Suppressor macrophage treated with lipopolysaccharide for 1 hour (primary cell): ENCODE results near the gene MITF.
A peak's percentile ranks its signal among the peaks of the same experiment; 100 is the strongest.

Experiments
- DNase-seq, 3 donors: peaks; one replicate each; pipeline ENCODE4 v3.0.0-alpha.2; 2020 to 2022

MITF gene

DNA sequence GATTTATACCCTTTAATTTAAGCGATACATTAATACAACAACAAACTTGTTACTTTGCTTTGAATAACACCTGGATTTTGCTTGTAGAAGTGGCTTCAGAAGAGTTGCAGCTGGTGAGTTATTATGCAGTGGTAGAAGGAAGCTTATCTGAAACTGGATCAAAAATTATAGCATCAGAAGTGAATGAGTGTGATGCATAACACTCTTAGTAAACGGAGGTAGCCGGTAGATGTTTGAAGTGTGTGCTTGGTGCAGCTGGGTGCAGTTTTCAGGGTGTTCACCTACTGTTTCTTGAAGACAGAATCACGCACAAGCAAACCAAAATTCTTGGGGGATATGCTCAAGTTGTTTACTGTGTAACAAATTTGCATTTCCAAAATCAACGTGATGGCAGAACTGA lies 103.1 kb downstream of the MITF start:
- no peak for DNase-seq

DNA sequence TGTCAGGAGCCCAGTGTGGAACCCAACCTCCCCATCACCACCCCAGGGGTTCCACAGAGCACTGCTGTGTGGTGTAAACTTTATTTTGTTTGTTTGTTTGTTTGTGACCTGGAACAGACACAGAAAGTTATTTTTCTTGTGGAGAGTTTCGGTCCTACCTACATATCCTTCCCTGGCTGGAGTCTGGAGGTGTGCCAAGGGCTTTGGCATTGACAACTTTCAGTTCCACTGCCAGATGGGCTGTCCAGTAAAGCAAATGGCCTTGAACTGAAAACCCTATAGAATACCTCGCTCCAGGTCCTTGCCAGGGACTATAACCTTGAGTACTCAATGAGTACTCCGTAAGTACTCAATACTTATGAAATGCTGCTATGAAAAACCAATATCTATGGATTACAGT lies 103.5 kb downstream of the MITF start:
- DNase-seq, result no peak

DNA sequence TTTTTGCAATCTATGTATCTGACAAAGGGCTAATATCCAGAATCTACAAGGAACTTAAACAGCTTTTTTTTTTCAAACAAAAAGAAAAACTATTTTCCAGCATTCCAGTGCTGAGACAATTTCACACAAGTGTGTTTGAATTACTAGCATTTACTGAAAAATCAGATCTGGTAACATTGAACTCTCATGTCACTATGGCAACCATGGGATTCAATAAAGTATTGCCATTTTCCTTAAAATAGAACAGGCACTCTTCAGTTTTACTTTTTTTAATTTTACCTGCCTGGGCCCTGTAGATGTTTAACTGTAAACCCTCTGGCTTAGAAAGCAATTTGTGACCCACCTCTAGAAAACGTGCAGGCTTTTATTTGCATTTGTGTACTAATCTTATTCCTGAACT lies 105.4 kb downstream of the MITF start:
- DNase-seq, result no peak

DNA sequence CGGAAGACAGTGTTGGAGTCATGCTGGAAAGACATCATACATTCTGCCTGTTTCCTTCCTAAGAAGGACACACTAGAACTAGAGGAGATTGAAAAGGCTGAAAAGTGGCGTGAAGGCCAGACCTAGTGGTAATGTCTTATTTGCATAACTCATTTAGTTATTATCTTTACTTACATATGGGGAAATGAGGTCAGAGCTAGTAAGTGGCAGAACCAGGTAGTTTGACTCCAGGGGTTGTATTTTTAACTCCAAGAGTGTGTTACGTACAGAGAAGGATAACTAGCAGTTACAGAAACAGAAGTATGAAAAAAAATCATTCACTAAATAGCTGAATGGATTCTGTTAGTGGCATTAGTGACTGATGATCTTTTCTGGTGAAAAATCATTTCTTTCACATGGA lies 108.0 kb downstream of the MITF start:
- no peak for DNase-seq

DNA sequence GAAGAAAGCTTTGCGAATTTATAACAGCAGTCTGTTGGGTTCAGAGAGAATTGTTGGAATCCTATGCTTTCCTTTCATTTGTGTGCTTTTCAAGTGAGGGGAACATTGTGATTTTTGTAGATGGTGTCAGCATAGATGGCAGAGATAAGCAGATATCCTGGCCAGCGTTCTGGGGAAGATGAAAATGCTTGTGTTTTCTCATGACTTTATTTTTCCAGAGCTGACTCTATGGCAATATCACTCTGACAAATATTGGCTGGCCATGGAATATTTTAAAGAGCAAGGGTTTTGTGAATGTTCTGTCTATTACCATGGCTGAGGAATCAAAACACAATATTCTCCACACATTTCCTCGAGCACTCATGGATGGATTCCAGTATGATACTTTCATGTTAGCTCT lies 108.8 kb downstream of the MITF start:
- DNase-seq, result no peak

DNA sequence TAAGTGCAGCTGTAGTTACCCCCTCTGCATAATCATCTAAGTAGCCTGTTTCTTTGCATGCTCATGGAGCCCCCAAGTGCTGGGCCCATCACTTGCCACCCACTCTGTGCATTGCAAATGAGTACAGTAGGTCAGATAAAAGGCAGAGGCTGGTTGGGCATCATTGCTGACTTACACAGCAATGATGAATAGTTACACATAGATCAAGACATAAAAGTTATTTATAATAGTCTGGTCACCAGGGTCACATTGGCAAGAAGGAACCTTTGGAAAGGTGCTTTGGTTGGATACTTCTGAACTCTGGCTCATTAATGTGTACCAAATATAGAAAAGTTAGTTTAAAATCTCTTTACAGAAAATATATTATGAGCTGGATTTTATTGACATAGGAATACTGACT lies 111.6 kb downstream of the MITF start:
- DNase-seq, result no peak

DNA sequence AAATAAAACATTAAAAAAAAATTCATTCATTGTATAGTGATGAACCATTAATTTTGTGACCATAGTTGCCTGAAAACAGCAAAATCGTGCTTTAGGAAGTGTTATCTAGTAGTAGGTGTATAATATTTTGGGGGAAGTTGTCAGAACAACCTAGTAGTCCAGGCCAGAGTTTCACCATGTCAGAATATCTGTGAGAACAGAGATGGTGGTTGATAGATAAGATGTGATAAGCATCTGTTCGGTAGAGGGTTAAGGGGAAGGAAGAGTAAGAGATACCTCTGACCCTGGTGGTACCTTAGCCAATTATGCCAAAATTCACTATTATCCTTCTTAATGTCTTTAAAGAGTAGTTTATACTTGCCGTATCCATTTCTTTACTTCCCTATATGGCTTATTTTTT lies 113.8 kb downstream of the MITF start:
- no peak for DNase-seq

DNA sequence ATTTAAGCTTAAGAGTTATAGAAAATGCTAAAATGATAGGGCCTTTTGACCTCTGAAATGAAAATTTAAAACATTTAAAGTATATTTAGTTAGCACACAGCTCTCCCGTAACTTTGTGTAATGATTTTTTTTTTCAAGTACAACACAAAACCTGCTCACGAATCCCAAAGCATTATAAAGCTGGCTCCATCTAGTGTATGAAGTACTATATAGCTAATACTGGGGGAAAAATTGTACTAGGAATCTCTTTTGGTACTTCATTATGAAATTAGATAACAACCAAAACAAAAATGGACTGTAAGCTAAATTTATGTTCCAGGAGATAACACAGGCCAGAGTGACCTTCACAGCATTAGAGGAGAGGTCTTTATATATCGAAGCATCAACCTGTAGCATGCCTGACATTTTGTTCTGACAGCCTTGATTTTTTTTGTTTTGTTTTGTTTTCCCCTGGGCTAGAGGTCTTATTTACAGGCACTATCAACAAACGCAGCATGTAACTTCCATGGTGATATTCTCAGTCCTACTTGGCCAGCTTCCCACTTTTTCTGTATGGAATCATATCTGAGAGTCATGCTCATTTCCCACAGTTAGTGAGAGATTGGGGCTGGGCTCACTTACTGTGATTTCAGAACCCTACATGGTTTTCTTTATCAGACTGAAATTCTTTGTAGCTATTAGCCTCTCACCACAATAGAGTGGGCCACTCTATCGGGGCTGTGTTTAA lies 116.3 kb downstream of the MITF start:
- peak; percentile 21 to 36 (median 32) for DNase-seq

DNA sequence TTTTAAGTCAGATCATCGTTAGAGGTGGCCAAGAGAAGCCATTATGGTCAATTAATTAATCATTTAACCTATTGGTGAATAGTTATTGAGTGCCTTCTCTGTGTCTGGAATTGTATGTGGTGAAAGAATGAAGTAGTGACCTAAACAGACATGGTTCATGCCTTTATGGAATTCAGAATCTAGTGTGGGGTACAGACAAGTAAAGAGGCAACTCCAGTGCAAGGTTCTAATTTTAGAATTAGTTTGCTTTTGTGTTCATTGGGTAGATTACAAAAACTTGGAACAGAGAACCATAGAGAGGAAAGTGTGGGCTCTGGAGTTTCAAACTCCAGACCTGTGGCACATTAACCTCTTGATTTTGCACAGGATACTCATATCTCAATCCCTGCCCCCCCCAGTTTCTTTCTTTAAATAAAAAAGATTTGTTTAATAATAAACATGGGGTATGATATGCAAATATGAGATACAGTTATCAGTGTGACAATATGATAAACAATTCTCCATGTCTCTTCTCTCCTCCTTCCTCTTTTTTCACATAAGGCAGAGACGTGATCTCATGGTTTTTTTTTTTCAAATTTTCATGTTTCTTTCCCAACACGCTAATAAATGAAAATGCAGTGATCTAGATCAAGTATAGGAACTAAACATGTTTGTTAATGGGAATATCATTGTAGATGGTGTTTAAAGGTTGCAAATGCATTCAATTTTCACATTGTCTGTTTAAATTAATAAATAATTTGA lies 117.9 kb downstream of the MITF start:
- DNase-seq, result peak; percentile 24 to 74 (median 72)

DNA sequence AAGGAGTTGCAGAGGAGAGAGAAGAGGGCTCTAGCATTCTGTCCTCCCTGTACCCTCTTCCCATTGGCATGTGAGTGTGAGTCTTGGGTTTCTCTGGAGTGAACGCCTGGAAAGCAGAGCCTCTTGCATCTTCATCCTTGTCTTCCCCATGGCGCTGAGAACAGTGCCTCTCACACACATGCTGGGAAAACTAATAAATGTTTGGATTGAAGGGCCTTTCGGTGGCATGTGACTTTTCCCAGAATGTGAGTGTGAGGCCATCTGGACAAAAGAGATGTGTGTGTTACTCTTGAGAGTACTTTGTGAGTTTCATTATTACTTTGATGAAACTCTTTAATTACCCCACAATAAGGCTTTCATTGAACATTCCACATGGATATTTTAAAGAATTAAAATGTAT lies 122.3 kb downstream of the MITF start:
- DNase-seq, result no peak

DNA sequence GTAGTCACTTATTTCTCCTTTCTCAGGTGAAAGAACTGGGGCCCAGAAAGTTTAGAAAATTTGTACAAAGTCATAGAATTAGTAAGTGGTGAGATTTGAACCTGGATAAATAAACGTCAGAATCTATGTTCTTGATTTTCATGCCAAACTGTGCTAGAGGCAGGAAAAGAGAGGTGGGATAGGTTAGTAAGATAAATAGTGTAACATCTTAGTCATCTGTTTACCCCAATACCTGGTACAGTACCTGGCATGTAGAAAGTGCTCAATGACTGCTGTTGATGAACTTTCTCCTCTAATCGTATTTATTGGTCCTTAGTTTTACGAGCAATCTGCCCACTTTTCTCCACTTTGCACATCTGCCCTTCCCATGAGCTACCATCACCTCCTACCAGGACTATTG lies 124.9 kb downstream of the MITF start:
- DNase-seq, result no peak

DNA sequence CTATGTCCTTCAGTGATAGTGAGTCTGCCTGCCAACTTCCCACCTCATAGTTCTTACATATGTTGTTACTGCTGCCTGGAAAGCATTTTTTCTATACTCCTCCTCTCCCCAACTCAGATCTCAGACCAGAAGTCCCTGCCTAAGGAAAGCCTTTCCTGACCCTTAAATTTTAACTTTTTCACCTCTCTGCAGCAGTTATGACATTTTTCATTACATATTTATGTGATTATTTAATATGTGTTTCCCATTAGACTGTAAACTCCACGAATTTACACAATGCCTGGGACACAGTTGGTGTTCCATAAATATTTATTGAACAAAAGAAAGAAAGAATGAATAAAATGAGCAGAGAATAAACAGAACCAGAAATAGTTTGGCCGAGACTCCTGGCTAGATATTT lies 125.5 kb downstream of the MITF start:
- no peak for DNase-seq

DNA sequence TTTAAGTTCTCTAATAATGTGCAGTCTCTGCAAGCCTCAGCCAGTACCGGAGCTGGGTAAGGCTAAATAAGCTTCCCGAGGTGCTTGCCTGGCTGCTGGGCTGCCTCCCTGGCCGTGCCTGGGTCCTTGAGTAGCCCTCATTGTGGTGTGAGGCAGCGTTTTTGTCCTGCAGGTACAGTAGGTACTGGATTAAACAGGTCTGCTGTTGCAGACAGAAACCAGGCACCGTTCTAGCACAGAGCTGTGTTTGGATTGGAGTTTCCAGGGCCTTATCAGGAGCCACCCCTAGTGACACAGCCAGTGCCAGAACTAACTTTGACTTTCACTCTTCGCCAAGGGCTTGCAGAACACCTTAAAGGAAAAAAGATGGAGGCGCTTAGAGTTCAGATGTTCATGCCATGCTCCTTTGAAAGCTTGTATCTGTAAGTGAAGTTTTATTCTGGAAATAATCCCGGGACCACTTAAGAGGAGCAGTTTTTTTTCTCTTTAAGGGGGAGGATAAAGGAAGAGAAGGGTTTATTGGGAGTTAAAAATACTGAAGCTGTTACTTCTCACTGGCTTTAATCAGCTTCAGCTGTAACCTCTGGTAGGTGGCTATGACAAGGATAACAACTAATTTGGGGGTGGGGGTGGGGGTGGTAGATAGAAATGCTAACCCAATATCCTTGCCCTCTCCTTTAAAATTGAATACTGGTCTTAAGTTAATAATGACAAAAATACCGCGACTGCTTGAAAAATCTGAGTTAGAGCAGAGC lies 126.8 kb downstream of the MITF start:
- DNase-seq, result no peak

DNA sequence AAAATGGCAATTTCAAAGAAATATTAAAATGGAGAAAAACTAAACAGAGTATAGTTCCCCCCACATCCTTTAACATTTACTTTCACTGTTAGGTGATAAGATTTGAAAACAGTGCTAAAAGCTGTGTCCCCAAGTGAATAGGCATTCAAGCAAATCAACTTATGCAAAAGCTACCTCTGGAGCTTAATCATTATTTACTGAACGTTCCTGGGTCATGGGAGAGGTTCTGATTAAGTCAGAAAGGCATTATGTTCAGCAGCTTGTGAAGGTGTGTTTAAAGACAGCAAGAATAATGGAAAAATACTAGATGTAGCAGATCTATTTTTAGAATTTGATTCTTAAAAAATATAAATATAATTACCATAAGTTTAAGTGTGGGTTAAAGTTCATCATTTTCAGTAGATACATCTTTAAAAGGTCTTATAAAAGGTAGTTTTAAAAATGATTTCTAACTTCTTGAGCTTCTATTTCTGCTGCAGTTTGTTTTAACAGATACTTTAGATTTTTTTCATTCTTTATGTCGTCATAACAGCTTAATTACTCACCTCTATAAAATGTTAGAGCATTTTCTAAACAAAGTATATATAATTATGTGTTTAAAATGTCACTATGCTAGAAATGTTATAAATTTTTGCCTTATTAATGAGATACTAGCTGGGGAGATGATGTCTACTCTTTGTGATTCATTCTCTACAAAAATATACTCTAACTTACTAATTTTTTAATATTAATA lies 127.9 kb downstream of the MITF start:
- DNase-seq, result no peak

DNA sequence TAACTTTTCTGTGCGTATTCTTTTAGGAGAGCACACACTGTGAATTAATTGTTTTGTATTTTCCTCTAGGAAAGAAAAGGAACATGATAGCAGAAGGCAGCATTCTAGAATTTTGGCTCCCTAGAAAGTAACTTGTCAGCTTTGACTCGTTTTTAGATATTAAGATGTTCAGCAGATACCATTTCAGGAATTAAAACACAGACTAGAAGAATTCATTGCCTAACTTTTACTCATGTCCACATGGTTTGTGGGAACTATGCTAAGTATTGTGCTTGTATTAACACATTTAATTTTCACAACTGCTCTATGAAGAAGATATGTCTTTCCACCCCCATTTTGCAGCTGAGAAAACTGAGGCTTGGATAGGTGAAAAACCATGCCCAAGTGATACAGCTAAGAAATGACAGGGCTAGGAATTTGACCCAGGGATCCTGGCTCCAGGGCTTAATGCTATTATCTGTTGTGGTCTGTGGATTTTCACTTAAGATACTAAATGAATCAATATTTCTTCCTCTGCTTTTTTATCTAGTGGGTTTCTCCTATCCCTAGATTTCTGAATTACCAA lies 128.8 kb downstream of the MITF start:
- no peak for DNase-seq

DNA sequence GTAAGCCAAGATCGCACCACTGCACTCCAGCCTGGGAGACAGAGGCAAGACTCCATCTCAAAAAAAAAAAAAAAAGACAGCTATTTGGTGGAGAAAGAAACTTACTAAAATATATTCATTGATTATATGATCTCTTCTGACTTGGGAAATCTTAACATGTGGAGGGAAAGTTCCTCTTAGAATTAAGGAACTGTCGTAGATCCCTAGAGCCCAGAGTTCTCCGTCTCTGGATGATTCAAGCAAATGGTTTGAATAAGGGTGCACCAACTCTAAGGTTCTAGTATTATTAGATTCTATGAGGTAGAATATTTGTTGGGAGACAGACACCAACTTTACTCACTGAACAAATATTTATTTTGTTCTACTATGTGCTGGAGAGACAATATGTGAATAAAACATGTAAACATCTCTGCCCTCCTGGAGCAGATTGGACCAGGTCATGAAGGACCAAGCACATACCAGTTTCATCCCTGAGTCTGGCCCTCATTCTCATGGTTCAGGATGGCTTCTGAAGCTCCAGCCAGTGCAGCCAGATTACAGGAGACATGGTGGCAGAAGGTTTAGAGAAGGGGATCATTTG lies 129.7 kb downstream of the MITF start:
- peak; percentile 25 to 58 (median 54) for DNase-seq

DNA sequence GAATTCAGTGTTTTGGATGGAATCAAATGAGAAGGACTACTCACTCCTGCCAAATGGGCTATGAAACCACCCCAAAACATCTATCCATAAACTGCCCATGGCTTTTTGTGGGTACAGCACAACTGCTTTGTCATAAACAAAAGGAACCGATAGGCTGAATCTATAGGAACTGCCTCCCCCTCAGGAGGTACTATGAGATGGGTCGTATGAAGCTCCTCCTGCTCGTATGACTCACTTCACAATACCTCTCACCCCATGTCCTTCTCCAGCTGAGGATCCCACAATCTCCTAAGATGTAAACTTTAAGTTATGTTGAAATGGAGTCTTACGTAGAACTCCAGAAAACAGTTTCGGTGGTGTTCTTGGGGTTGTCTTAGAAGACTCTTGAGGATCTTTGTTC lies 130.4 kb downstream of the MITF start:
- DNase-seq, result peak in 1 of 3 donors; percentile 22

DNA sequence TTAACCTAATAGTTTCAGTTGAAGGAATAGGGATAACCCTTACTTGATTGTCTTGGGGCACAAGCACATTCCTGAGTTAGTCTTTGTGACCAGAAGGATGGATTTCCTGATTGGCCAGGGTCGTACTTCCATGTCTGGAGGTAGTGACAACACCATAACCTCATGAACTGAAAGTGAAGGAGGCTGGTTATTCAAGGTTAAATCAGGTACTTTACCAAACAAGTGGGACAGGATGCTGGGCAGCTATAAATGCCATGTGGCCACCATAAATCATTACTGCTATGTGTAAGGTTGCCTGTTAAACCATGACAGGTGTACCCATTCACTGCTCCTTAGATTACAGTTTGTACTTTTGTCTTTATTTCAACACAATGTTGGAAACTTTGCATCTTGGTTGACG lies 132.0 kb downstream of the MITF start:
- no peak for DNase-seq

DNA sequence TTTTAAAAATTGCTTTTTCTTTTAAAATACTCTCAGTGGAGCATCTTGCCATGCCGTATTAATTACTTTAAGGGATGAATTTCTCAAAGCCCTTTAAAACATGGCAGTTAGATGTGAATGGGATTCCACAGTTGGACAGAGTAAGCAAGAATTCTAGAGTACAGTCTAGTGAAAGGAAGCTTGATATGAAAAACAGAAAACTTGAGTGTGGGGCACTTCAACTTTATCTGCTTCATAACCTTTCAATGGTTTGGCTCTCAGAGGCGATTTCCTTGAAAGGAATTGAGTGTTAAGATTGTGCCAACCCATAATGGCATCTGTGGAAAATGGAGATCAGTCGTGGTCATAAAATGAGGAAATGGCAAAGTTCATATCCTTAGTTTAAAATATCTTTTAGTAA lies 132.6 kb downstream of the MITF start:
- no peak for DNase-seq

DNA sequence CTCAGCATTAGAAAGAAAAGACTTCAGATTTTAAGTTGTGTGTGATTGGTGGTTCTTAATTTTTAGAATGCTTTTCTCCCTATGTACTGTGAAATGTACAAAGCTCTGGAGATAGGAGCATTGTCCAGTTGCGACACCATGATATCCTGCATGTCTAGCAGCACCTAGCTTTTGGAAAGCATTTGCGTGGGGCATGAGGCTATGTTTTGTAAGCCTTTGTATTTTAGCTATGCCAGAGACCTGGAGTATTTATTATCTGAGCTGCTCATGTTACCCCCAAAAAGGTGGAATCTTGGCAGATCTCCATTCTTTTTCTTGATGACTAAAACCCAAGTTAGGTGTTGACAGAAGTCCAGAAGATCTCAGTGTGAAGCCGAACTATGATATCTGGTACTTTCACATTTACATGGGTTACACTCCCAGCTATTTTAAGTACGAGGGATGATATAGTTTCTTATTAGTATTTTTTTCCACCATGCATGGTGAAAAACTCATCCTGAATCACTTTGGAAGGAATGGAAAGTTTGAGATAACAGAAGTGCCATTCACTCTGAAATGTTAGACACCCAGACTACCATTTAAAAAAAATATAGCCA lies 133.6 kb downstream of the MITF start:
- no peak for DNase-seq

DNA sequence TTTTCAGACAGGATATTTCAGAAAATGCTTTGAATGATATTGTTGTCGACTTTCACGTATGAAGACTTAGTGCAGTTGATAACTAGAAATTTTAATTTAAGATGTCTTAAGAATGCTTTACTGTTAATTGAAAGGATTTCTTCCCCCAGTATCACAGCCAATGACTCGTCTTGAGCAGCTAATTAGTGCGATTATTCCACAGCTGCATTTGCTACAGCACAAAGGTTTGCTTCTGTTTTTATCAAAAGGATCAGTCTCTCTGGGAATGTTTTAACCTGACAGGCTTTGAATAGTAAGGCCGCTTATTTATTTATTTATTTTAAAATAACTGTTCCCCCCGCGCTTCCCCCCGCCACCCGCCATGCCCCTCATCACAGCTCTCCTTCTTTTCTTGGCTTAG lies 136.8 kb downstream of the MITF start:
- DNase-seq, result no peak

DNA sequence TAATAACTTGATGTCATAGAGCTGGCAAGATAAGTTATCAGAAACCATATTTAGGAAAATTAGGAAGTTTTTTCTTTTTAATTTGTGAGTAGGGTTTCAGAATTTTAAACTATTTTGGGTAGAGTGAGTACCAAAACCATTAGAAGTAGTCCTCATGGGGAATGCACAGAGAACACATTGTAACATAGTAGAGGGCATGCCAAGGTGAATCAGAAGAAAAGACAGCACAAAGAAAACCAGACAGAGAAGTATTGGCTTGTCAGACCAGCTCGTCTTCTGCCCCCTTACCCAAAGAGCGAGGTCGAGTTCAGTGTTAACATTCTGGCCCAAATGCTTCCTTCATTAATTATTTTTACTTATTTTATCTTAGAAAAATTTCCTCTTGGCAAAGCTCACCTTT lies 139.0 kb downstream of the MITF start:
- no peak for DNase-seq
